ENCODE measurements around the gene ARL16. TPM values are rescaled to one million over a fixed set of nuclear protein-coding genes. Genes with fewer than 3 reads are reported as not detected.

Gene ARL16
- total and polyA plus RNA-seq, 3 donors from 2014 or later = 35.7 to 55.8 (median 44.2) TPM

DNA sequence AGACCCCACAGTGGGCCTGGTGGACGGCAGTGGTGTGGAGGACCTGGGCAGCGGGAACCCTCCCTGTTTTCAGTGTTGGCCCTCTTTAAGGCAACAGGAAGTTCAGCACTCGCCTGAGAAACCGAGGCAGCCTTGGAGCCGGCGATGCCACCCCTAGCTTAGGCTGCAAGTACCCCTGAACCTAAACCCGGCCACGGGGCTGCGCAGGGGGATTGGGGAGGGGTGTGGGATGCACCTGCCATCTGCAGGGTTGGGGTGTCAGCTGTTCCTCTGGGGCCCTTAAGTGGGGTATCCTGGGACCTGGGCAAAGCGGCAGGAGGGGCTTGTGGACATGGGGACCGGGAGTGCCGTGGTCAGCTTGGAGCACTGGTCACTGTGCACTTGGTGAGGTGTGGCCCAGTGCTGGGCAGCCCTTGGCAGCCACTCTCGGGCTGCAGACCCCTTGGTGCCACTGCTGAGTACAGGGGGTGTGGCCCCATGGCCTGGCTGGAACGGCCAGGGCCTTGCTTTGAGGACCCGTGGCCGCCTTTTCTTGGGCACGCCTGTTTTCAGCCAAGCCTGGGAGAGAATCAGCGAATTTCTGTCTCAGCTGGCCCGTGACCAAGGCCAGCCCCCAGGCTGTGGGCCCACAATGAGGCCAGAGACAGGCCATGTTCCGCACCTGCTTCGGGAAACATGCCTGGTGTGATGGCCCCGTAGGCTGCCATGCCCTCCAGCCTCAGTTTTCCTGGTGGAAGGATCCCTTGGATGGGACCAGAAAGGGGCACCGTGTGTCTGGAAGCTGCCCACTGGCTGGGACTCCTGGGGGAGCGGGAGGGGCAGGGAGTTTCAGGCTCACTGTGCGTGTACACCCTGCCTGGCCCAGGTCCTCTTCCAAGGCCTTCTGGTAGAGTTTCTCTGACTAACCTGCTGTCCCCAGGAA lies 24.4 kb upstream of the ARL16 start:
- no peak overlapping the region for H3K27ac ChIP-seq
- peaks cover 23% of the 10 kb centered on the region for H3K4me1 ChIP-seq
- H3K4me3 ChIP-seq = no peak overlapping the region
- no peaks in the 10 kb centered on the region for H3K9me3 ChIP-seq
- TF ChIP-seq POLR2A (IDR thresholded peaks at IDR 0.05) = no peak
- TF ChIP-seq, protein P1, sequence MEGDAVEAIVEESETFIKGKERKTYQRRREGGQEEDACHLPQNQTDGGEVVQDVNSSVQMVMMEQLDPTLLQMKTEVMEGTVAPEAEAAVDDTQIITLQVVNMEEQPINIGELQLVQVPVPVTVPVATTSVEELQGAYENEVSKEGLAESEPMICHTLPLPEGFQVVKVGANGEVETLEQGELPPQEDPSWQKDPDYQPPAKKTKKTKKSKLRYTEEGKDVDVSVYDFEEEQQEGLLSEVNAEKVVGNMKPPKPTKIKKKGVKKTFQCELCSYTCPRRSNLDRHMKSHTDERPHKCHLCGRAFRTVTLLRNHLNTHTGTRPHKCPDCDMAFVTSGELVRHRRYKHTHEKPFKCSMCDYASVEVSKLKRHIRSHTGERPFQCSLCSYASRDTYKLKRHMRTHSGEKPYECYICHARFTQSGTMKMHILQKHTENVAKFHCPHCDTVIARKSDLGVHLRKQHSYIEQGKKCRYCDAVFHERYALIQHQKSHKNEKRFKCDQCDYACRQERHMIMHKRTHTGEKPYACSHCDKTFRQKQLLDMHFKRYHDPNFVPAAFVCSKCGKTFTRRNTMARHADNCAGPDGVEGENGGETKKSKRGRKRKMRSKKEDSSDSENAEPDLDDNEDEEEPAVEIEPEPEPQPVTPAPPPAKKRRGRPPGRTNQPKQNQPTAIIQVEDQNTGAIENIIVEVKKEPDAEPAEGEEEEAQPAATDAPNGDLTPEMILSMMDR (IDR thresholded peaks at IDR 0.05) = no peak
- no peaks in the 10 kb centered on the region for H3K36me3 ChIP-seq (ENCODE audit: low read depth, missing control alignments)
- 81 to 84% methylated on average over 12 to 25 of the region's 25 CpGs for WGBS, 2 donors
- DNase-seq = no peak
- intact Hi-C loops (cut with DNase I; ENCODE audit: low total_unique reads) = no loop called here
- H3K27me3 ChIP-seq = no peaks in the 10 kb centered on the region

DNA sequence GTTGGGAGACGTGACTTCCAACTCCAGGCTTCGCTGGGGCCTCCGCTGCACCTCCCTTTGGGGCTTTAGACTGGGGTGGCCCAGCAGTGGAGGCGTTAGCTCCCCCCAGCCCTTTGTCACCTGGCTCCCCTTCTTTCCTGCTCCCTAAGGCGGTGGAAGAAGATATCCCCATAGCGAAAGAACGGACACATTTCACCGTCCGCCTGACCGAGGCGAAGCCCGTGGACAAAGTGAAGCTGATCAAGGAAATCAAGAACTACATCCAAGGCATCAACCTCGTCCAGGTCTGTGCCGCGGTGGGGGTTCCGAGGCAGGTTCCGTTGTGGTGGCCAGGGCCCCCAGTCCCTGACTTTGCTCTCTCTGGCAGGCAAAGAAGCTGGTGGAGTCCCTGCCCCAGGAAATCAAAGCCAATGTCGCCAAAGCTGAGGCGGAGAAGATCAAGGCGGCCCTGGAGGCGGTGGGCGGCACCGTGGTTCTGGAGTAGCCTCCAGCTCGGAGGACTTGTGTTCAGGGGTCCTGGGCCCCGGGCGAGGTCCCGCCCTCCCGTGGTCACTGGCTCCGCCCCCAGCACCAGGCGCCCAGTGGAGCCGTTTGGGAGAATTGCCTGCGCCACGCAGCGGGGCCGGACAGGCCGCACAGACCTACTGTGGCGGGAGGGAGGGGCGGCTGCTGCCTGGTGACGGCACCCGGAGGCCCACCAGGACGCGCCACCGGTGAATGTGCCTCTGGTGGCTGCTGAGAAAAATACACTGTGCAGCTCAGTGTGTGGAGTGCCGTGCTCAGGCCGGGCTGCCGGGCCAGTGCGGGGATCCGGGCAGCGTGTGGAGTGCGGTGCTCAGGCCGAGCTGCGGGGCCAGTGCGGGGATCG lies 23.4 kb upstream of the ARL16 start:
- 90% methylated on average over 47 to 54 of the region's 54 CpGs for WGBS, 2 donors

DNA sequence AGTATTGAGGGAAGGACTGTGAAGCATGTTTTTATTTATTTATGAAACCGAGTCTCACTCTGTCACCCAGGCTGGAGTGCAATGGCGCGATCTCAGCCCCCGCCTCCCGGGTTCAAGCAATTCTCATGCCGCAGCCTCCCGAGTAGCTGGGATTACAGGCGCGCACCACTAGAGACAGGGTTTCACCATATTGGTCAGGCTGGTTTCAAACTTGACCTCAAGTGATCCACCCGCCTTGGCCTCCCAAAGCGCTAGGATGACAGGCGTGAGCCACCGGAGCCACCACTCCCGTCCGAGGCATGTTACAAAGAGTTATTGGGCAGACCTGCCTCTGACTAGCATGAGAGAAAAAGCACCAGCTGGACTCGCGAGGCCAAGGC lies 22.6 kb upstream of the ARL16 start:
- TF ChIP-seq, protein P1 (IDR thresholded peaks at IDR 0.05) = no peak
- TF ChIP-seq POLR2A (IDR thresholded peaks at IDR 0.05) = no peak
- H3K4me1 ChIP-seq = peaks cover 28% of the 10 kb centered on the region
- 92 to 94% methylated on average over 15 to 17 of the region's 17 CpGs for WGBS, 2 donors
- H3K4me3 ChIP-seq = no peak overlapping the region
- H3K27ac ChIP-seq = no peak overlapping the region
- H3K36me3 ChIP-seq (ENCODE audit: low read depth, missing control alignments) = no peaks in the 10 kb centered on the region
- no peak for DNase-seq
- no peaks in the 10 kb centered on the region for H3K27me3 ChIP-seq
- no peaks in the 10 kb centered on the region for H3K9me3 ChIP-seq
- intact Hi-C loops (cut with DNase I; ENCODE audit: low total_unique reads) = no loop called here

More for the DNA sequence above, 23.4 kb upstream of the ARL16 start:
- TF ChIP-seq, protein P1 (IDR thresholded peaks at IDR 0.05) = no peak
- no peaks in the 10 kb centered on the region for H3K27me3 ChIP-seq
- DNase-seq = no peak
- H3K27ac ChIP-seq = no peak overlapping the region
- intact Hi-C loops (cut with DNase I; ENCODE audit: low total_unique reads) = no loop called here
- H3K36me3 ChIP-seq (ENCODE audit: low read depth, missing control alignments) = no peaks in the 10 kb centered on the region
- H3K4me3 ChIP-seq = no peak overlapping the region
- no peaks in the 10 kb centered on the region for H3K9me3 ChIP-seq
- peaks cover 26% of the 10 kb centered on the region for H3K4me1 ChIP-seq

DNA sequence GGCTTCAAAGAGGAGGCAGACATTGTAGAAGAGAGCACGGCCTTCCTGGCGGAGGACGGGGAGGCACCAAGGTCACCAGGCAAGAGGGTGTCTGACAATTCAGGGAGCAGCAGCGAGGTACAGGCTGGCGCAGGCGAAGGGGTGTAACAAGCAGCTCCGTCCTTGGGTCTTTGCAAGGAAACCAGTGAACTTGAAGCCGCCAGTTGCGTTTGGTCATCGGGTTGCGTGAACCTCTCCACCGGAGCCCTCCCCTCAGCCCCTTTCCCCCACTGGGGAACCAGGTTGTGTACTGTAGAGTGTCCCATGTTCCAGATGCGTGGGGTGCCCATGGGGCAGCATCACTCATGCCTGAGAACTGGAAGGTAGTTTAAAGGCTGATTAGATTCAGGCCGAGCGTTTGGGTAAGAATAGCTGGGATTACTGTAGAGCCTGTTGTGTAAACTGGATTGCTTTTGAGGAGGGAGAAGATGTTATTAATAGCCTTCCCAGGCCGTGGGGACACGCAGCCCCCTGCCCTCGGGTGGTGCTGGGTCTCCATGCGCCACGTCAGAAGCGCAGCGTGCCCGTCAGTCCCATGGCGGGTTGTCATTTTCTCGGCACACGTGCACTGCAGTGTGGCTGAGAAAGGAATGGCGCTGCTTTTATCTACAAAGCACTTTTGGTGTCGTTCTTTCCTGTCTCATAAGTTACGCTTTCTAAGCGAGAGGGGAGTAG lies 22.1 kb upstream of the ARL16 start:
- WGBS, 2 donors = 92 to 96% methylated on average over 30 of the region's 30 CpGs
- no peak for DNase-seq
- Histone ChIP-seq H3K27ac (no peak overlapping the region), H3K9me3 (no peaks in the 10 kb centered on the region), H3K36me3 (ENCODE audit: low read depth, missing control alignments) (no peaks in the 10 kb centered on the region), H3K4me1 (peaks cover 25% of the 10 kb centered on the region), H3K27me3 (no peaks in the 10 kb centered on the region), H3K4me3 (no peak overlapping the region)
- no peak for TF ChIP-seq POLR2A (IDR thresholded peaks at IDR 0.05)
- TF ChIP-seq, protein P1 (IDR thresholded peaks at IDR 0.05) = no peak
- intact Hi-C loops (cut with DNase I; ENCODE audit: low total_unique reads) = no loop called here

Measured in testis (tissue), 3 donors.